A172 (cell line): ENCODE measurements around the gene MC1R. TPM values are rescaled to one million over a fixed set of nuclear protein-coding genes. Genes with fewer than 3 reads are reported as not detected.
"Not testable (repeated sequence)": the region's sequence is repeated elsewhere in the genome, so short reads cannot be mapped to it uniquely, and the experiment has no call there.

ENCODE experiments used
- DNase-seq: peaks from one replicate; pipeline ENCODE4 v3.0.0-alpha.2; 2015; ENCODE audit warnings: low spot score
- total RNA-seq: library from RNA; depleted of rRNA; stranded (reverse); fragments of >200 nt; shearing (Covaris generic); gene quantifications from 2 replicates; pipeline ENCODE4 v1.2.3, GENCODE V29; 2014

Gene MC1R
- total RNA-seq, 1 experiment from 2014 or later: 7.2 TPM

GRCh38 chr16:89913408-89914387 is 5.0 kb upstream of the MC1R start:
- no peak for DNase-seq

DNA sequence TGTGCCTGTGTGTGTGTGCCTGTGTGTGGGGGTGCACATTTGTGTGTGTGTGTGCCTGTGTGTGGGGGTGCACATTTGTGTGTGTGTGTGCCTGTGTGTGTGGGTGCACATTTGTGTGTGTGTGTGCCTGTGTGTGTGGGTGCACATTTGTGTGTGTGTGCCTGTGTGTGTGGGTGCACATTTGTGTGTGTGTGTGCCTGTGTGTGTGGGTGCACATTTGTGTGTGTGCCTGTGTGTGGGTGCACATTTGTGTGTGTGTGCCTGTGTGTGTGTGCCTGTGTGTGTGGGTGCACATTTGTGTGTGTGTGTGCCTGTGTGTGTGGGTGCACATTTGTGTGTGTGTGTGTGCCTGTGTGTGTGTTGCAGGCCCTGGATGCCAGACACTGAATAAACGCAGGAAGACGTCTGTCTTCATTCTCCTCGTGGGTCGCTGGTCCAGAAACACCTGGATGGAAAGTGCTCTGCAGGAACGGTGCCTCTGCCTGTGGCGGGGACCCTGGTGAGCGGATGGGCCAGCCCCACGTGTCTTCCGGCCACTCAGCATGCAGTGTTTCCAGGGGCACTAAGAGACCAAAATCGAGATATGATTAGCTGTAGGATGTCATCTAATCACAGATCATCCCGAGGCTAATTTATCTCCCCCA is 3.9 kb upstream of the MC1R start:
- not testable (repeated sequence) for DNase-seq

GRCh38 chr16:89915303-89916232 is 3.1 kb upstream of the MC1R start:
- no peak for DNase-seq

GRCh38 chr16:89917773-89918452 is 749 bp upstream of the MC1R start:
- peak; percentile 98 for DNase-seq

DNA sequence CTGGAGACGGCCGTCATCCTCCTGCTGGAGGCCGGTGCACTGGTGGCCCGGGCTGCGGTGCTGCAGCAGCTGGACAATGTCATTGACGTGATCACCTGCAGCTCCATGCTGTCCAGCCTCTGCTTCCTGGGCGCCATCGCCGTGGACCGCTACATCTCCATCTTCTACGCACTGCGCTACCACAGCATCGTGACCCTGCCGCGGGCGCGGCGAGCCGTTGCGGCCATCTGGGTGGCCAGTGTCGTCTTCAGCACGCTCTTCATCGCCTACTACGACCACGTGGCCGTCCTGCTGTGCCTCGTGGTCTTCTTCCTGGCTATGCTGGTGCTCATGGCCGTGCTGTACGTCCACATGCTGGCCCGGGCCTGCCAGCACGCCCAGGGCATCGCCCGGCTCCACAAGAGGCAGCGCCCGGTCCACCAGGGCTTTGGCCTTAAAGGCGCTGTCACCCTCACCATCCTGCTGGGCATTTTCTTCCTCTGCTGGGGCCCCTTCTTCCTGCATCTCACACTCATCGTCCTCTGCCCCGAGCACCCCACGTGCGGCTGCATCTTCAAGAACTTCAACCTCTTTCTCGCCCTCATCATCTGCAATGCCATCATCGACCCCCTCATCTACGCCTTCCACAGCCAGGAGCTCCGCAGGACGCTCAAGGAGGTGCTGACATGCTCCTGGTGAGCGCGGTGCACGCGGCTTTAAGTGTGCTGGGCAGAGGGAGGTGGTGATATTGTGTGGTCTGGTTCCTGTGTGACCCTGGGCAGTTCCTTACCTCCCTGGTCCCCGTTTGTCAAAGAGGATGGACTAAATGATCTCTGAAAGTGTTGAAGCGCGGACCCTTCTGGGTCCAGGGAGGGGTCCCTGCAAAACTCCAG is 1.1 kb downstream of the MC1R start:
- DNase-seq: no peak

- DNase-seq: peak; percentile 41
Measured at GRCh38 chr16:89920723-89921122, 2.1 kb downstream of the MC1R start.

DNA sequence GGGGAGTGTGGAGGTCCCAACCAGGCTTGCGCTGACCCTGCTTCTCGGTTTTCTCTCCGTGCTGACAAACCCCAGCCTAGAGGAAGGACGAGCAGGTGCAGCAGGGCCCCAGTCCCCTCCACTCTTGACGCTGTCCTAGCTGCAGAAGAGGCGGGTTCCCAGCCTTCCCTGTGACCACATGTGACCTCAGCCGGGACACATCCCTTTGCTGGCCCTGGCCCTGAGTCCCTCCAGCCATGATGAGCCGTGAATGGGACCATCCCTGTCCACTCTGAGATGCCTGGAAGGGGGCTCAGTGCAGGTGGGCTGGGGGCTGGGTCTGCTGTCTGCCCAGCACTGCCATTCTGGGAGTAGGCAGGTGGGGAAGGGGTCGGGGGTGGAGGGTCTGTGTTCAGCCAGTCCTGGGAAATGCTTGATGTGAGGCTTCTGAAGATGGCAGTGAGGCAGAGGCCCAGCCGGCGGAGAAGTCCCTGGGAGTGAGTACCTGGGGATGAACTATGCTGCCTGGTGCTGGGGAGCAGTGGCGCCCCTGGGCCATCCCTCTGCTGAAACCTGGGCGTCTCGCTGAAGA is 2.6 kb downstream of the MC1R start:
- DNase-seq: no peak

- DNase-seq: peak; percentile 94
Measured at GRCh38 chr16:89921702-89922476, 3.2 kb downstream of the MC1R start.

GRCh38 chr16:89922477-89922883 is 3.8 kb downstream of the MC1R start:
- DNase-seq: peak; percentile 95

DNA sequence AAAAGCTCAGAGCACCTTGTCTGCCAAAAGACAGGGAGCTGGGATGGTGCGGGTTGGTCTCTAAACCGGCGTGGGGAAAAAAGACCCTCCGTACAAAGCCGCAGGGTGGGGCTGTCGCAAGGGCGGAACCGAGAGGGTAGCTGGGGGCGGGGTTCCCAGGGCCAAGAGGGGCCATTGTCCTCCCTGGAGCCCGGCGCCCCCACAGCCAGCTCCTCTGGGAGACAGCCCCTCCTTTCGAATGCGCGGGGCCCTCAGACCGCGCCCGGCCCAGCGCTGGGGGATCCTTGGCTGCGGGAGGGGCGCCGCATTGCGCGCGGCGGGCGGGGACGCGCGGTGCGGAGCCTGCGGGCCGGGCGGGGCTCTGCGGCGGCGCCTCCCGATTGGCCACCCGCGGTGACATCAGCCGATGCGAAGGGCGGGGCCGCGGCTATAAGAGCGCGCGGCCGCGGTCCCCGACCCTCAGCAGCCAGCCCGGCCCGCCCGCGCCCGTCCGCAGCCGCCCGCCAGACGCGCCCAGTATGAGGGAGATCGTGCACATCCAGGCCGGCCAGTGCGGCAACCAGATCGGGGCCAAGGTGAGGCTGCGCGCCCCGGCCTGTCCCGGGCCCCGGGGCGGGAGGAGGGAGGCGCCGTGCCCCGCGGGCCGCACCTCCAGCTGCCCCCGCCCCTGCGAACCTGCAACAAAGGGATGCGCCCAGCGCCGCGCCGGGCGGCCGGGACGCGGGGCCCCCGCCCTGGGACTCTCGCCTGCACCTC is 4.4 kb downstream of the MC1R start, which contains the start of gene TUBB3:
Gene TUBB3, plus strand, starts transcription at position 459 of the 756 bp plus-strand sequence. Its CDS starts 60 bp downstream, at position 519.
- peak; percentile 73 for DNase-seq

DNA sequence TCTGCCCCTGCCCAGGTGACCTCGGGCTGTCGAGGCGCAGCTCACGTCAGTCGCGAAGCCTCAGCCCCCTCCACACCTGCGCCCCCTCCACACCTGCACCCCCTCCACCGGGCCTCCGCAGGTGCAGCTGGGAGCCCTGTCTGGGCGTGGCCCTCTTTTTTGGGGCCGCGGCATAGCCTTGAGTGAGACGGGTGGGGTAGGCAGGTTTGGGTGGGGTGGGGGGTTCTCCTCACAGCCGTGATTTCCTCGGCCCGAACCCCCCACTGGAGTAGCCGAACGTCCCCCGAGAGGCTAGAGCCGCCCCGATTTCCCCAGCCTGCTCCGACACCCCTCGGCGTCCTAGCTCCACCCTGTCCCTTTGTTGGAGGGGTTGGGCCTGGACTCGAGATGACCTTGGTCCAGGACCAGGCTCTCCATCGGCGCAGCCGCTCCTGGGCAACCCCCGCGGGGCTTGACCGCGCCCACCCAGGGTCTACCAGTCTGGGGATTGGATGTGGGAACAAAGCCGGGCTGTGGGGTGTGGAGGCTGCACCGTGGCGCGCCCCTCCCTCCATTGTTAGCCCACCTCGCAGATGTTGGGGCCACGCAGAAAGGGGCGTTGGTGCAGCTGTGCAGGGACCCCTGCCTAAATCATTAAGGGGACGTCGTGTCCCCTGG is 5.1 kb downstream of the MC1R start:
- DNase-seq: peak; percentile 36

- peak; percentile 36 for DNase-seq
Measured at GRCh38 chr16:89924297-89924924, 5.7 kb downstream of the MC1R start.

DNA sequence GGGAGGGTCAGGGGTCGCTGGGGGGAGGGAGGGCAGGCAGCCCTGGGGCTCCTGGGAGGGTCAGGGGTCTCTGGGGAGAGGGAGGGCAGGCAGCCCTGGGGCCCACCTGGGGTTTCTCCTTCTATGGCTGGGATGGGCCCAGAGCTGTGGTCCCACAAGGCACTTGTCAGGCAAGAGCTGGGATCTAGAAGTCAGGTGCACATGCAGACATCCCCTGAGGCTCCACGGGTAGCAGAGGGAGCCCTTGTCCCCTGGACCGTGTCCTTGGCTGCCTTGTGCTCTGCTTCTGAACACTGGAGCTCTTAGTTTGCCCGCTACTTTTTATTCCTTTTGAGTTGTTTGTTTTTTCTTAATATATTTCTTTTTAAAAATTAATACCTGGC is 6.3 kb downstream of the MC1R start:
- no peak for DNase-seq

GRCh38 chr16:89925596-89926079 is 7.0 kb downstream of the MC1R start:
- DNase-seq: no peak

DNA sequence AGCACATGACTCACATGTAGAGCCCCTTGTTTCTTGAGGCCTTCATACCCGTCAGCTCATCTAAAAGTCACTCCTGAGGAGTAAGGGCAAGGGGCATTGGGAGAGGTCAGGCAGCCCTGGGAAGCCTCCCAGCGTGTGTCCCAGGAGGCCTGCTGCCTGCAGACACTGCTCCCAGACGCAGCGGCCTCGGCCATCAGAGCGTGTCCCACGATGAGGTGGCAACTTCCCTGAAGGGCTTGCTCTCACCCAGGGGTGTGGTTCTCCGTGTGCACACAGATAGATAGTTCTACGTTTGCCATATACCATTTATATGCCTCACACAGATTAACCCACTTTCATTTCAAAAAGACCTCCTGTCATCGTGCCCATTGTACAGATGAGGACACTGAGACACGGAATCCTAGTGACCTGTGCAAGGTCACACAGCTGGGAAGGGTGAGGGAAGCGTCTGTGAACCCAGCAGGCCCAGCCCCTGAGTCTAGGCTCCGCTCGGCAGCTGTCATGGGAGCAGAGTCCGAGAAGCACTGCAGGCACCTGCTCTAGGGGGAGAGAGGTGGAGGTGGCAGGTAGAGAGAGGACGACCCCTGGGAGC is 12.7 kb downstream of the MC1R start:
- DNase-seq: no peak

GRCh38 chr16:89931964-89932363 is 13.3 kb downstream of the MC1R start:
- DNase-seq: no peak

DNA sequence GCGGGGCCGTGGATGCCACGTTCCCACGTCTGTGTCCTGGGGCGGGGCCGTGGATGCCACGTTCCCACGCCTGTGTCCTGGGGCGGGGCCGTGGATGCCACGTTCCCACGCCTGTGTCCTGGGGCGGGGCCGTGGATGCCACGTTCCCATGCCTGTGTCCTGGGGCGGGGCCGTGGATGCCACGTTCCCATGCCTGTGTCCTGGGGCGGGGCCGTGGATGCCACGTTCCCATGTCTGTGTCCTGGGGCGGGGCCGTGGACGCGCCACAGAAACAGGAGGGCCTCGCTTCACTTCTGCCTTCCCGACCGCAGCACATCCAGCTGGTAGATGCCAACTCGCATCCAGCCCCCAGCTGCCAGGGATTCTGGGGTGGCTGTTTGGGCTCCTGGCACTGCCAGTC is 15.4 kb downstream of the MC1R start:
- DNase-seq: not testable (repeated sequence)
